Measurements from ENCODE around the gene ARHGEF1.

Gene ARHGEF1

GRCh38 chr19:41920882-41921576 is 38.0 kb downstream of the ARHGEF1 start:
- no peak for FAIRE-seq

GRCh38 chr19:41921577-41922576 is 38.9 kb downstream of the ARHGEF1 start:
- FAIRE-seq, result no peak

- FAIRE-seq, result no peak
These were observed 39.6 kb downstream of the ARHGEF1 start for GRCh38 chr19:41922585-41922984.

GRCh38 chr19:41923045-41923788 is 40.2 kb downstream of the ARHGEF1 start:
- FAIRE-seq, result no peak

GRCh38 chr19:41924151-41925145 is 41.5 kb downstream of the ARHGEF1 start:
- FAIRE-seq, result no peak

- FAIRE-seq, result no peak
These were observed 42.4 kb downstream of the ARHGEF1 start for GRCh38 chr19:41925208-41926003.

GRCh38 chr19:41926028-41926762 is 43.2 kb downstream of the ARHGEF1 start:
- no peak for FAIRE-seq

- FAIRE-seq, result no peak
These were observed 43.9 kb downstream of the ARHGEF1 start for GRCh38 chr19:41926763-41927496.

- FAIRE-seq, result no peak
These were observed 44.7 kb downstream of the ARHGEF1 start for GRCh38 chr19:41927497-41928192.

GRCh38 chr19:41928221-41928683 is 45.3 kb downstream of the ARHGEF1 start, which contains the start of gene ERFL:
TSS of gene ERFL (minus strand) at chr19:41928449. CDS start at chr19:41912919, 15,530 bp downstream.
- no peak for FAIRE-seq

GRCh38 chr19:41928754-41929535 is 46.0 kb downstream of the ARHGEF1 start:
- FAIRE-seq, result no peak

GRCh38 chr19:41929536-41930071 is 46.6 kb downstream of the ARHGEF1 start:
- FAIRE-seq, result no peak

GRCh38 chr19:41930322-41930722 is 47.3 kb downstream of the ARHGEF1 start:
- FAIRE-seq, result no peak

GRCh38 chr19:41930926-41931592 is 48.1 kb downstream of the ARHGEF1 start:
- FAIRE-seq, result no peak

GRCh38 chr19:41932259-41932719 is 49.3 kb downstream of the ARHGEF1 start:
- FAIRE-seq, result no peak

GRCh38 chr19:41932720-41933332 is 49.8 kb downstream of the ARHGEF1 start:
- no peak for FAIRE-seq

All from endometrium (tissue), 2 donors.